K562 (cell line): ENCODE results near the gene YIPF5. TPM values are rescaled to one million over a fixed set of nuclear protein-coding genes. Genes with fewer than 3 reads are reported as not detected.

Experiments used
- ATAC-seq: fragments of 200-7000 bp; cut with Tn5 transposase; 3 replicates; pipeline ENCODE4 v1.9.1; 2020; ENCODE audit warnings: moderate library complexity
- BruUV-seq: library from RNA; stranded (reverse); fragments of 400-500 nt; replicated peaks from 2 replicates; lab custom pipeline; 2021; lab: Mats Ljungman, UMichigan
- CTCF ChIA-PET: fragments of 300-600 bp; formaldehyde crosslinking; extraction: SDS; loops from one replicate; lab custom pipeline; 2021; ENCODE audit warnings: low intra/inter-chr PET ratio; lab: Yijun Ruan, JAX
- POLR2A ChIA-PET: fragments of 300-600, 350-650 bp; sonication (Branson Sonifier 250); formaldehyde crosslinking; extraction: SDS; loops from one replicate; lab custom pipeline; 2021; ENCODE audit warnings: antibody characterized with exemption, inconsistent platforms; lab: Yijun Ruan, JAX
- DNase-seq, 4 experiments: peaks; one replicate each; pipeline versions ENCODE4 v3.0.0 to v3.0.0-alpha.2; 2011 to 2018; ENCODE audit warnings: low spot score in 3 of 4, mixed read lengths in 3 of 4; ENCODE audit errors: extremely low read depth in 1 of 4
- FAIRE-seq: peaks from 2 replicates; lab custom pipeline; 2011; peaks lifted over from hg19 to GRCh38; lab: Jason Lieb, UNC
- H2AFZ ChIP-seq: 2 replicates; pipeline ENCODE4 v1.6.0; 2011; ENCODE audit warnings: low read depth, low read length, control low read depth, inconsistent platforms
- H3K27ac ChIP-seq: fragments of 200-600 bp; 3 replicates; pipeline ENCODE4 v1.8.0; 2011; ENCODE audit warnings: low read depth, mild to moderate bottlenecking, control low read depth, inconsistent platforms, low read length, moderate library complexity, mixed read lengths; ENCODE audit errors: extremely low read depth
- H3K27me3 ChIP-seq, 2 experiments: fragments of 300-600 bp in 1 of 2; 2 replicates in 1 of 2; 3 replicates in 1 of 2; pipeline versions ENCODE4 v1.6.0 to v1.8.0; 2011; ENCODE audit warnings: inconsistent platforms in 2 of 2, low read length in 2 of 2, mild to moderate bottlenecking in 1 of 2, mixed read lengths in 1 of 2, moderate library complexity in 1 of 2; ENCODE audit not compliant: control insufficient read depth in 2 of 2, insufficient read depth in 2 of 2
- H3K36me3 ChIP-seq: fragments of 300-600 bp; 3 replicates; pipeline ENCODE4 v1.8.0; 2011; ENCODE audit warnings: mild to moderate bottlenecking, low read length, inconsistent platforms; ENCODE audit not compliant: control insufficient read depth, insufficient read depth
- H3K4me1 ChIP-seq, 2 experiments: fragments of 200-600 bp in 1 of 2; replicated peaks in 1 of 2; 2 replicates in 1 of 2; 3 replicates in 1 of 2; pipeline versions ENCODE4 v1.5.1 to v1.8.0; 2011; ENCODE audit warnings: inconsistent platforms in 2 of 2, low read length in 2 of 2, mild to moderate bottlenecking in 1 of 2, mixed read lengths in 1 of 2, moderate library complexity in 1 of 2; ENCODE audit not compliant: control insufficient read depth in 2 of 2, insufficient read depth in 2 of 2
- H3K4me2 ChIP-seq: 2 replicates; pipeline ENCODE4 v1.6.1; 2011; ENCODE audit warnings: low read length, control low read depth, inconsistent platforms, mixed read lengths; ENCODE audit not compliant: insufficient read depth
- H3K4me3 ChIP-seq: fragments of 200-600 bp; sonication (generic), shearing (Covaris generic); 2 replicates; pipeline ENCODE4 v1.5.1; 2016; ENCODE audit warnings: control low read depth, inconsistent platforms
- H3K79me2 ChIP-seq: fragments of 200-600 bp; 3 replicates; pipeline ENCODE4 v1.8.0; 2011; ENCODE audit warnings: low read length, inconsistent platforms; ENCODE audit not compliant: control insufficient read depth, insufficient read depth
- H3K9ac ChIP-seq, 2 experiments: 2 replicates each; pipeline versions ENCODE4 v1.6.0 to v1.6.1; 2011; ENCODE audit warnings: low read depth in 2 of 2, low read length in 2 of 2, control low read depth in 1 of 2, inconsistent platforms in 1 of 2, mild to moderate bottlenecking in 1 of 2, mixed read lengths in 1 of 2; ENCODE audit not compliant: insufficient read depth in 1 of 2
- H3K9me1 ChIP-seq: one replicate; pipeline ENCODE4 v1.6.0; 2011; ENCODE audit warnings: inconsistent platforms, mild to moderate bottlenecking, low read length, moderate library complexity; ENCODE audit not compliant: control insufficient read depth, insufficient read depth
- H3K9me3 ChIP-seq: replicated peaks from 2 replicates; pipeline ENCODE4 v1.5.1; 2011; ENCODE audit warnings: low read depth, low read length, inconsistent platforms; ENCODE audit not compliant: control insufficient read depth, insufficient read depth
- H4K20me1 ChIP-seq: replicated peaks from 2 replicates; pipeline ENCODE4 v1.6.1; 2011; ENCODE audit warnings: low read length, inconsistent platforms, mixed read lengths; ENCODE audit not compliant: control insufficient read depth, insufficient read depth
- ARHGAP35 ChIP-seq: fragments of 450-650 bp; IDR thresholded peaks from 2 replicates; pipeline ENCODE4 v1.6.1; 2018; ENCODE audit not compliant: partially characterized antibody
- BRCA1 ChIP-seq, 2 experiments: fragments of 450-650 bp in 1 of 2; sonication (generic) in 1 of 2; formaldehyde crosslinking in 1 of 2; IDR thresholded peaks; 2 replicates each; pipeline versions ENCODE4 v1.5.0 to v1.6.1; 2017 to 2020; ENCODE audit warnings: mild to moderate bottlenecking in 1 of 2, missing genetic modification reagents in 1 of 2
- CC2D1A ChIP-seq: fragments of 450-650 bp; IDR thresholded peaks from 2 replicates; pipeline ENCODE4 v1.6.1; 2017; ENCODE audit warnings: mild to moderate bottlenecking
- HDAC6 ChIP-seq: IDR thresholded peaks from 2 replicates; pipeline ENCODE4 v1.6.1; 2012; ENCODE audit warnings: low read depth, mild to moderate bottlenecking, control low read depth, inconsistent platforms, low read length, moderate library complexity
- HMG20B ChIP-seq: fragments of 250-450 bp; sonication (Bioruptor Pico); IDR thresholded peaks from 2 replicates; pipeline ENCODE4 v1.5.0; 2021; ENCODE audit warnings: mild to moderate bottlenecking
- MEF2D ChIP-seq: conservative IDR thresholded peaks from 2 replicates; pipeline ENCODE4 v1.6.1; 2016; ENCODE audit warnings: low read depth, missing genetic modification characterization, missing compliant biosample characterization
- RFX7 ChIP-seq: fragments of 250-450 bp; sonication (Bioruptor Pico); IDR thresholded peaks from 2 replicates; pipeline ENCODE4 v1.5.1; 2021; ENCODE audit warnings: mild to moderate bottlenecking
- ZNF224 ChIP-seq: sonication (generic); formaldehyde crosslinking; IDR thresholded peaks from 2 replicates; pipeline ENCODE4 v1.8.0; 2022; ENCODE audit warnings: mild to moderate bottlenecking, missing genetic modification reagents
- ZNF24 ChIP-seq: fragments of 450-650 bp; IDR thresholded peaks from 2 replicates; pipeline ENCODE4 v1.6.1; 2016
- ZNF583 ChIP-seq: fragments of 250-450 bp; sonication (Bioruptor Pico); IDR thresholded peaks from 2 replicates; pipeline ENCODE4 v1.4.0; 2020
- ZNF717 ChIP-seq: fragments of 250-450 bp; sonication (Bioruptor Pico); IDR thresholded peaks from 2 replicates; pipeline ENCODE4 v1.5.0; 2021
- WGBS: fragments of 100-300 bp; shearing (Covaris generic); methylation state at CpG from one replicate; pipeline ENCODE4 v1.1.6; 2016; ENCODE audit warnings: low coverage, mixed read lengths; ENCODE audit not compliant: insufficient coverage; ENCODE audit errors: missing lambda C conversion rate; 5-methylcytosine and 5-hydroxymethylcytosine counted together
- in situ Hi-C: fragments of 300-500 bp; cut with MboI; formaldehyde crosslinking; loops from 4 replicates; pipeline ENCODE4 v1.15.0; 2018; ENCODE audit warnings: inconsistent platforms, mixed read lengths
- intact Hi-C: fragments of 100-400 bp; cut with micrococcal nuclease; formaldehyde crosslinking; loops from 2 replicates; pipeline ENCODE4 v1.14.2; 2022
- polyA plus RNA-seq, 8 experiments: library from polyadenylated mRNA; depleted of rRNA in 4 of 8; stranded (reverse) in 5 of 8; unstranded in 3 of 8; fragments of >200 nt; fragmentation: Nextera tagmentation in 2 of 8; fragmentation: Illumina TruSeq in 1 of 8; extraction: Ambion mirVana in 2 of 8; extraction: Trizol in 1 of 8; gene quantifications; 2 replicates each; pipeline versions ENCODE4 v1.2.1 to v1.2.3, GENCODE V29; 2011 to 2014; ENCODE audit warnings: inconsistent platforms in 1 of 8, missing spikeins in 1 of 8
- total RNA-seq, 7 experiments: library from RNA; depleted of rRNA in 6 of 7; stranded (reverse); fragments of >200 nt in 6 of 7; fragmentation: Illumina TruSeq in 2 of 7; extraction: Trizol in 2 of 7; gene quantifications; 2 replicates each; pipeline versions ENCODE4 v1.2.1 to v1.2.3, GENCODE V29; 2011 to 2021; ENCODE audit warnings: low replicate concordance in 1 of 7
- TF ChIP-seq, protein P1 (sequence below): fragments of 450-650 bp; formaldehyde crosslinking; IDR thresholded peaks from 2 replicates; pipeline ENCODE4 v1.4.0; 2022; ENCODE audit warnings: missing genetic modification characterization
- TF ChIP-seq, protein P2 (sequence below): fragments of 250-450 bp; sonication (Bioruptor Pico); IDR thresholded peaks from 2 replicates; pipeline ENCODE4 v1.8.0; 2021; ENCODE audit warnings: borderline replicate concordance, mild to moderate bottlenecking, moderate library complexity; ENCODE audit not compliant: poor library complexity, severe bottlenecking
- TF ChIP-seq, protein P3 (sequence below): fragments of 250-450 bp; sonication (Bioruptor Pico); IDR thresholded peaks from 2 replicates; pipeline ENCODE4 v1.8.0; 2022; ENCODE audit warnings: moderate library complexity, mild to moderate bottlenecking, inconsistent platforms
- TF ChIP-seq, protein P4 (sequence below): fragments of 250-450 bp; sonication (Bioruptor Pico); IDR thresholded peaks from 2 replicates; pipeline ENCODE4 v1.4.0; 2020; ENCODE audit warnings: mild to moderate bottlenecking, moderate library complexity

The YIPF5 gene
- total and polyA plus RNA-seq, 9 of the 15 experiments (the other 6 are each of a cell fraction or from before 2014, with no cell fraction given) = 12.1 to 52.9 (median 33.7) TPM

- TF ChIP-seq HDAC6 (no peak), ZNF24 (no peak), ZNF583 (CRISPR knock-in tag) (no peak), ZNF717 (CRISPR knock-in tag) (no peak), RFX7 (no peak)
- TF ChIP-seq, protein P1, sequence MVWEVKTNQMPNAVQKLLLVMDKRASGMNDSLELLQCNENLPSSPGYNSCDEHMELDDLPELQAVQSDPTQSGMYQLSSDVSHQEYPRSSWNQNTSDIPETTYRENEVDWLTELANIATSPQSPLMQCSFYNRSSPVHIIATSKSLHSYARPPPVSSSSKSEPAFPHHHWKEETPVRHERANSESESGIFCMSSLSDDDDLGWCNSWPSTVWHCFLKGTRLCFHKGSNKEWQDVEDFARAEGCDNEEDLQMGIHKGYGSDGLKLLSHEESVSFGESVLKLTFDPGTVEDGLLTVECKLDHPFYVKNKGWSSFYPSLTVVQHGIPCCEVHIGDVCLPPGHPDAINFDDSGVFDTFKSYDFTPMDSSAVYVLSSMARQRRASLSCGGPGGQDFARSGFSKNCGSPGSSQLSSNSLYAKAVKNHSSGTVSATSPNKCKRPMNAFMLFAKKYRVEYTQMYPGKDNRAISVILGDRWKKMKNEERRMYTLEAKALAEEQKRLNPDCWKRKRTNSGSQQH (CRISPR knock-in tag) = no peak
These were observed 2.5 kb downstream of the YIPF5 start (continued) for GRCh38 chr5:144167998-144168397.

GRCh38 chr5:144166696-144167095 lies 3.8 kb downstream of the YIPF5 start:
- ChIA-PET CTCF (no interaction called here), POLR2A (no interaction called here)
- Histone ChIP-seq H3K27me3 (no peaks in the 10 kb centered on the region), H4K20me1 (no peaks in the 10 kb centered on the region), H3K9me1 (no peaks in the 10 kb centered on the region), H2AFZ (no peak overlapping the region), H3K9ac (no peak overlapping the region), H3K4me2 (no peak overlapping the region), H3K4me1 (peaks cover 0 to 9% of the 10 kb centered on the region in 2 experiments; a peak in 2 of 5 replicates), H3K79me2 (peaks cover 40% of the 10 kb centered on the region), H3K4me3 (no peak overlapping the region), H3K9me3 (no peaks in the 10 kb centered on the region), H3K36me3 (peaks cover 76% of the 10 kb centered on the region), H3K27ac (no peak overlapping the region)
- intact Hi-C loops = no loop called here
- WGBS = 92% methylated on average over 1 of the region's 1 CpG
- FAIRE-seq = no peak
- BruUV-seq = no TSS peak
- in situ Hi-C loops = no loop called here
- no peak for DNase-seq
- ATAC-seq = no peak
- TF ChIP-seq ZNF224 (CRISPR knock-in tag) = no peak
- TF ChIP-seq CC2D1A = no peak
- no peak for TF ChIP-seq ARHGAP35
- TF ChIP-seq HMG20B (CRISPR knock-in tag) = no peak
- TF ChIP-seq, protein P2, sequence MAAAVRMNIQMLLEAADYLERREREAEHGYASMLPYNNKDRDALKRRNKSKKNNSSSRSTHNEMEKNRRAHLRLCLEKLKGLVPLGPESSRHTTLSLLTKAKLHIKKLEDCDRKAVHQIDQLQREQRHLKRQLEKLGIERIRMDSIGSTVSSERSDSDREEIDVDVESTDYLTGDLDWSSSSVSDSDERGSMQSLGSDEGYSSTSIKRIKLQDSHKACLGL (CRISPR knock-in tag) = no peak
- TF ChIP-seq, protein P3, sequence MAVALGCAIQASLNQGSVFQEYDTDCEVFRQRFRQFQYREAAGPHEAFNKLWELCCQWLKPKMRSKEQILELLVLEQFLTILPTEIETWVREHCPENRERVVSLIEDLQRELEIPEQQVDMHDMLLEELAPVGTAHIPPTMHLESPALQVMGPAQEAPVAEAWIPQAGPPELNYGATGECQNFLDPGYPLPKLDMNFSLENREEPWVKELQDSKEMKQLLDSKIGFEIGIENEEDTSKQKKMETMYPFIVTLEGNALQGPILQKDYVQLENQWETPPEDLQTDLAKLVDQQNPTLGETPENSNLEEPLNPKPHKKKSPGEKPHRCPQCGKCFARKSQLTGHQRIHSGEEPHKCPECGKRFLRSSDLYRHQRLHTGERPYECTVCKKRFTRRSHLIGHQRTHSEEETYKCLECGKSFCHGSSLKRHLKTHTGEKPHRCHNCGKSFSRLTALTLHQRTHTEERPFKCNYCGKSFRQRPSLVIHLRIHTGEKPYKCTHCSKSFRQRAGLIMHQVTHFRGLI (CRISPR knock-in tag) = no peak
- TF ChIP-seq MEF2D (tag) = no peak
- no peak for TF ChIP-seq BRCA1 (IDR thresholded peaks at IDR 0.05)
- TF ChIP-seq BRCA1 (CRISPR knock-in tag; IDR thresholded peaks at IDR 0.05) = no peak
- TF ChIP-seq, protein P4, sequence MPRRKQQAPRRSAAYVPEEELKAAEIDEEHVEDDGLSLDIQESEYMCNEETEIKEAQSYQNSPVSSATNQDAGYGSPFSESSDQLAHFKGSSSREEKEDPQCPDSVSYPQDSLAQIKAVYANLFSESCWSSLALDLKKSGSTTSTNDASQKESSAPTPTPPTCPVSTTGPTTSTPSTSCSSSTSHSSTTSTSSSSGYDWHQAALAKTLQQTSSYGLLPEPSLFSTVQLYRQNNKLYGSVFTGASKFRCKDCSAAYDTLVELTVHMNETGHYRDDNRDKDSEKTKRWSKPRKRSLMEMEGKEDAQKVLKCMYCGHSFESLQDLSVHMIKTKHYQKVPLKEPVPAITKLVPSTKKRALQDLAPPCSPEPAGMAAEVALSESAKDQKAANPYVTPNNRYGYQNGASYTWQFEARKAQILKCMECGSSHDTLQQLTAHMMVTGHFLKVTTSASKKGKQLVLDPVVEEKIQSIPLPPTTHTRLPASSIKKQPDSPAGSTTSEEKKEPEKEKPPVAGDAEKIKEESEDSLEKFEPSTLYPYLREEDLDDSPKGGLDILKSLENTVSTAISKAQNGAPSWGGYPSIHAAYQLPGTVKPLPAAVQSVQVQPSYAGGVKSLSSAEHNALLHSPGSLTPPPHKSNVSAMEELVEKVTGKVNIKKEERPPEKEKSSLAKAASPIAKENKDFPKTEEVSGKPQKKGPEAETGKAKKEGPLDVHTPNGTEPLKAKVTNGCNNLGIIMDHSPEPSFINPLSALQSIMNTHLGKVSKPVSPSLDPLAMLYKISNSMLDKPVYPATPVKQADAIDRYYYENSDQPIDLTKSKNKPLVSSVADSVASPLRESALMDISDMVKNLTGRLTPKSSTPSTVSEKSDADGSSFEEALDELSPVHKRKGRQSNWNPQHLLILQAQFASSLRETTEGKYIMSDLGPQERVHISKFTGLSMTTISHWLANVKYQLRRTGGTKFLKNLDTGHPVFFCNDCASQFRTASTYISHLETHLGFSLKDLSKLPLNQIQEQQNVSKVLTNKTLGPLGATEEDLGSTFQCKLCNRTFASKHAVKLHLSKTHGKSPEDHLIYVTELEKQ (CRISPR knock-in tag) = no peak
